Ascending aorta (tissue), 2 donors: ENCODE measurements around the gene POU2F1. TPM values are rescaled to one million over a fixed set of nuclear protein-coding genes. Genes with fewer than 3 reads are reported as not detected.

ENCODE experiments used
- DNase-seq, 2 donors: peaks; one replicate each; pipeline ENCODE4 v3.0.0-alpha.2; 2019; ENCODE audit warnings: low spot score in 2 of 2
- H3K27ac ChIP-seq, 2 donors: fragments of 200-600 bp; sonication (generic); one replicate each; pipeline ENCODE4 v1.5.1; 2016 to 2017; ENCODE audit warnings: mild to moderate bottlenecking in 1 of 2
- H3K27me3 ChIP-seq: fragments of 200-600 bp; sonication (generic); one replicate; pipeline ENCODE4 v1.5.1; 2017
- H3K36me3 ChIP-seq, 2 donors: fragments of 200-600 bp; sonication (generic); one replicate each; pipeline ENCODE4 v1.5.1; 2016
- H3K4me1 ChIP-seq, 2 donors: fragments of 200-600 bp; sonication (generic); one replicate each; pipeline ENCODE4 v1.5.1; 2016 to 2017; ENCODE audit warnings: mild to moderate bottlenecking in 1 of 2
- H3K4me3 ChIP-seq, 2 donors: fragments of 200-600 bp; sonication (generic); one replicate each; pipeline ENCODE4 v1.5.1; 2016 to 2017; ENCODE audit warnings: mild to moderate bottlenecking in 1 of 2
- H3K9me3 ChIP-seq, 2 donors: fragments of 200-600 bp; sonication (generic); one replicate each; pipeline ENCODE4 v1.5.1; 2016
- CTCF ChIP-seq, 3 experiments: fragments of 200-600 bp in 2 of 3; fragments of 450-650 bp in 1 of 3; sonication (generic) in 2 of 3; IDR thresholded peaks; one replicate each; pipeline ENCODE4 v1.5.1; 2016 to 2019; ENCODE audit warnings: antibody characterized with exemption in 3 of 3, mild to moderate bottlenecking in 1 of 3, moderate library complexity in 1 of 3
- intact Hi-C: fragments of 100-400 bp; cut with DNase I; formaldehyde crosslinking; loops from one replicate; pipeline ENCODE4 v1.15.1; 2023
- total RNA-seq: library from RNA; depleted of rRNA; stranded (reverse); fragments of >200 nt; gene quantifications from one replicate; pipeline ENCODE4 v1.1.0, GENCODE V29; 2016

Gene POU2F1
- total RNA-seq, 1 donor from 2014 or later, result 3.0 TPM

DNA sequence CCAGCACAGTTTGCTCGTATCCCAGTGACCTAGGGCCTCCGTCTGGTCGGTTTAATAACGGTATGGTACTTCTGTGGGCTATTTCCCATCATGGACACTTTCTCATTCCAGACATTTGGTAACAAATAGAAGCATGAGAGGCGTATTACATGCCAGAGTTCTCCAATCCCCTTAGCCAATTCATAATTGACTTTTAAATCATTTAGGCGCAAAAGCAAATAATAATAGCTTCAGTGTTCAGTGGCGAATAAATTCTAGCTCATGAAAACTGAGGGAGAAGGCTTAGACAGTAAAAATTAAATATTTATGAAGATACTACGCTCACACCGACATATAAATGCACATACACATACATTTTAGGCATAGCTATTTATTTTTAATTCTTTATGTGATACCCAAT is 247.1 kb downstream of the POU2F1 start:
- DNase-seq, result no peak
- no peaks in the 10 kb centered on the region for H3K27me3 ChIP-seq
- intact Hi-C loops, result no loop called here
- no peak for TF ChIP-seq CTCF (IDR thresholded peaks at IDR 0.05)
- no peak overlapping the region for H3K4me3 ChIP-seq
- no peaks in the 10 kb centered on the region for H3K4me1 ChIP-seq
- no peaks in the 10 kb centered on the region for H3K9me3 ChIP-seq
- H3K36me3 ChIP-seq, result no peaks in the 10 kb centered on the region
- H3K27ac ChIP-seq, result no peak overlapping the region

- DNase-seq, result no peak
- H3K4me3 ChIP-seq, result no peak overlapping the region
Measured at GRCh38 chr1:167469280-167469965, 248.7 kb downstream of the POU2F1 start.

DNA sequence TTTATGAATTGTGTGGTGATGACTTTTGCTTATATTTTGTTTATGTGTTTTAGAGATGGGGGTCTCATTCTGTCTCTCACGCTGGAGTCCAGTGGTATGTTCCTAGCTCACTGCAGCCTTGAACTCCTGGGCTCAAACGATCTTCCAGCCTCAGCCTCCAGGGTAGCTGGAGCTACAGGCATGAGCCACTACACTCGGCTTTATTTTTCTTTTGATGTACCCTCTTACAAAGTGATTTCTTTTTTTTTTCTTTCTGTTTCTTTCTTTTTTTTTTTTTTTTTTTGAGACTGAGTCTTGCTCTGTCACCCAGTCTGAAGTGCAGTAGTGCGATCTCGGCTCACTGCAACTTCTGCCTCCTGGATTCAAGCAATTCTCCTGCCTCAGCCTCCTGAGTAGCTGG is 250.9 kb downstream of the POU2F1 start:
- no peak for DNase-seq
- no peaks in the 10 kb centered on the region for H3K4me1 ChIP-seq
- TF ChIP-seq CTCF (IDR thresholded peaks at IDR 0.05), result no peak
- no peaks in the 10 kb centered on the region for H3K9me3 ChIP-seq
- no peaks in the 10 kb centered on the region for H3K27me3 ChIP-seq
- intact Hi-C loops, result no loop called here
- H3K4me3 ChIP-seq, result no peak overlapping the region
- H3K36me3 ChIP-seq, result no peaks in the 10 kb centered on the region
- H3K27ac ChIP-seq, result no peak overlapping the region

More at GRCh38 chr1:167469280-167469965, 248.7 kb downstream of the POU2F1 start:
- Histone ChIP-seq H3K36me3 (no peaks in the 10 kb centered on the region), H3K4me1 (no peaks in the 10 kb centered on the region), H3K9me3 (no peaks in the 10 kb centered on the region), H3K27me3 (no peaks in the 10 kb centered on the region), H3K27ac (no peak overlapping the region)
- no peak for TF ChIP-seq CTCF (IDR thresholded peaks at IDR 0.05)
- intact Hi-C loops, result no loop called here

- no peaks in the 10 kb centered on the region for H3K4me1 ChIP-seq
- no peaks in the 10 kb centered on the region for H3K9me3 ChIP-seq
- no peak overlapping the region for H3K4me3 ChIP-seq
- TF ChIP-seq CTCF (IDR thresholded peaks at IDR 0.05), result no peak
- intact Hi-C loops, result no loop called here
- H3K27me3 ChIP-seq, result no peaks in the 10 kb centered on the region
- peak in 1 of 2 donors; percentile 42 for DNase-seq
- no peaks in the 10 kb centered on the region for H3K36me3 ChIP-seq
- no peak overlapping the region for H3K27ac ChIP-seq
Measured at GRCh38 chr1:167472752-167473521, 252.3 kb downstream of the POU2F1 start.

- Histone ChIP-seq H3K27me3 (no peaks in the 10 kb centered on the region), H3K9me3 (no peaks in the 10 kb centered on the region), H3K4me3 (no peak overlapping the region), H3K4me1 (no peaks in the 10 kb centered on the region), H3K27ac (no peak overlapping the region), H3K36me3 (no peaks in the 10 kb centered on the region)
- DNase-seq, result peak in 1 of 2 donors; percentile 9
- intact Hi-C loops, result no loop called here
- no peak for TF ChIP-seq CTCF (IDR thresholded peaks at IDR 0.05)
Measured at GRCh38 chr1:167473761-167474160, 253.1 kb downstream of the POU2F1 start.
